EH (cell line): ENCODE results near the gene UBAP1L.

Source experiments
- DNase-seq: peaks from one replicate; pipeline ENCODE4 v3.0.0-alpha.2; 2015; ENCODE audit warnings: low read depth

UBAP1L gene

DNA sequence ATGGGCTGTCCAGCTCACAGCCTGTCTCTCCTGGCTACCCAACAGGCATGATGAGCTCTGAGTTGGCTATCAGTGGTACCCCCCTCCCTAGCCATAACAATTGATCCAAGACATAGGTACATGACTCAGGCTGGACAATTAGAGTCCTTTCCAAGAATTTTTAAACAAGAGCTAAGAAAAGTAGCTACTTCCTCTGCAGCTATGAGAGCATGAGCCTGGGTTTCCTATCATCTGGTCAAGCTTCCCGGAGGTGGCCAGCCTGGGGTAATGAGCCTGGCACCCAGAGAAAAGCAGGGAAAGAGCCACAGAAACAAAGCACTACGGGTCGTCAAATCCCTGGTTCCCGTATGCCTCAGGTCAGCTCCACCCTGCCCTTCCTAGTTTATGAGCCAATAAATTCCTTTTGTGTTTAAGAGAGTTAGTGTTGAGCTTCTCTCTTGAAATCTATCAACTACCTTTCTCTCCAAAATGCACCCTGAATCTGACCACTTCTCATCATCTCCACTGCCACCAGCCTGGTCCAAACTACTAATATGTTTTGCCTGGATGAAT lies 72.1 kb downstream of the UBAP1L start:
- DNase-seq: no peak
